SK-N-SH (cell line): ENCODE data around the gene CNTNAP5. TPM values are rescaled to one million over a fixed set of nuclear protein-coding genes. Genes with fewer than 3 reads are reported as not detected.

Source experiments
- CTCF ChIA-PET: fragments of 300-600, 350-600 bp; formaldehyde crosslinking; extraction: SDS; loops from one replicate; lab custom pipeline; 2021; lab: Yijun Ruan, JAX
- POLR2A ChIA-PET: fragments of 350-600 bp; sonication (Branson Sonifier 250); formaldehyde crosslinking; extraction: SDS; loops from one replicate; lab custom pipeline; 2020; ENCODE audit warnings: antibody characterized with exemption, inconsistent platforms; lab: Yijun Ruan, JAX
- DNase-seq: peaks from one replicate; pipeline ENCODE4 v3.0.0; 2012
- H2AFZ ChIP-seq: fragments of 200-600 bp; sonication (generic); 2 replicates; pipeline ENCODE4 v1.8.1; 2016; ENCODE audit warnings: antibody characterized with exemption, mild to moderate bottlenecking, low read depth
- H3F3A ChIP-seq: fragments of 200-600 bp; sonication (generic); replicated peaks from 2 replicates; pipeline ENCODE3; 2016; ENCODE audit warnings: antibody characterized with exemption, mild to moderate bottlenecking; ENCODE audit not compliant: insufficient read depth
- H3K27ac ChIP-seq, 2 experiments: fragments of 200-500 bp in 1 of 2; fragments of 200-600 bp in 1 of 2; sonication (Bioruptor generic) in 1 of 2; sonication (generic), shearing (Covaris generic) in 1 of 2; 2 replicates each; pipeline versions ENCODE4 v1.5.1 to v1.6.1; 2014 to 2016; ENCODE audit warnings: low read depth in 2 of 2, inconsistent platforms in 1 of 2, low read length in 1 of 2, mild to moderate bottlenecking in 1 of 2, mixed read lengths in 1 of 2
- H3K27me3 ChIP-seq: fragments of 200-600 bp; sonication (generic), shearing (Covaris generic); 2 replicates; pipeline ENCODE4 v1.6.1; 2016; ENCODE audit warnings: mixed run types; ENCODE audit not compliant: insufficient read depth
- H3K36me3 ChIP-seq, 2 experiments: fragments of 200-500 bp in 1 of 2; fragments of 200-600 bp in 1 of 2; sonication (Bioruptor generic) in 1 of 2; sonication (generic) in 1 of 2; replicated peaks in 1 of 2; 2 replicates each; pipeline versions ENCODE3 to v1.5.1; 2014 to 2016; ENCODE audit warnings: low read length in 1 of 2, mild to moderate bottlenecking in 1 of 2; ENCODE audit not compliant: insufficient read depth in 2 of 2, control insufficient read depth in 1 of 2
- H3K4me1 ChIP-seq, 2 experiments: fragments of 200-500 bp in 1 of 2; fragments of 200-600 bp in 1 of 2; sonication (Bioruptor generic) in 1 of 2; sonication (generic), shearing (Covaris generic) in 1 of 2; 2 replicates each; pipeline versions ENCODE4 v1.5.1 to v1.6.1; 2014 to 2016; ENCODE audit warnings: low read depth in 1 of 2, low read length in 1 of 2, mixed run types in 1 of 2; ENCODE audit not compliant: insufficient read depth in 2 of 2, control insufficient read depth in 1 of 2
- H3K4me2 ChIP-seq: fragments of 200-600 bp; sonication (generic), shearing (Covaris generic); 2 replicates; pipeline ENCODE4 v1.6.1; 2017; ENCODE audit warnings: mixed run types
- H3K4me3 ChIP-seq, 2 experiments: fragments of 200-500 bp in 1 of 2; fragments of 200-600 bp in 1 of 2; sonication (Bioruptor generic) in 1 of 2; sonication (generic), shearing (Covaris generic) in 1 of 2; 2 replicates each; pipeline versions ENCODE4 v1.5.1 to v1.8.1; 2014 to 2016; ENCODE audit warnings: low read depth in 2 of 2, inconsistent platforms in 1 of 2, low read length in 1 of 2, mild to moderate bottlenecking in 1 of 2, mixed read lengths in 1 of 2, moderate library complexity in 1 of 2
- H3K79me2 ChIP-seq: fragments of 200-600 bp; sonication (generic); 2 replicates; pipeline ENCODE4 v1.8.1; 2017; ENCODE audit warnings: mild to moderate bottlenecking; ENCODE audit not compliant: insufficient read depth
- H3K9ac ChIP-seq: fragments of 200-600 bp; sonication (generic); 2 replicates; pipeline ENCODE4 v1.6.1; 2017; ENCODE audit warnings: mixed run types
- H3K9me2 ChIP-seq: fragments of 200-600 bp; sonication (generic); 2 replicates; pipeline ENCODE4 v1.6.1; 2017; ENCODE audit warnings: mixed run types
- H3K9me3 ChIP-seq: fragments of 200-600 bp; sonication (generic); 2 replicates; pipeline ENCODE4 v1.6.1; 2017; ENCODE audit warnings: mixed run types, mild to moderate bottlenecking, moderate library complexity
- H4K20me1 ChIP-seq: fragments of 200-600 bp; sonication (generic); 2 replicates; pipeline ENCODE4 v1.6.1; 2017; ENCODE audit warnings: mild to moderate bottlenecking, mixed run types; ENCODE audit not compliant: insufficient read depth
- ELF1 ChIP-seq: IDR thresholded peaks from 2 replicates; pipeline ENCODE4 v1.4.0; 2012
- EP300 ChIP-seq, 2 experiments: IDR thresholded peaks; 2 replicates each; pipeline versions ENCODE4 v1.4.0 to v1.6.1; 2012; ENCODE audit warnings: borderline replicate concordance in 1 of 2, low read depth in 1 of 2, low read length in 1 of 2
- EZH2phosphoT487 ChIP-seq: fragments of 200-600 bp; sonication (generic); IDR thresholded peaks from 2 replicates; pipeline ENCODE4 v1.6.1; 2017; ENCODE audit warnings: low read depth, mixed run types, mild to moderate bottlenecking, antibody characterized with exemption, moderate library complexity, borderline replicate concordance
- FOSL2 ChIP-seq: IDR thresholded peaks from 2 replicates; pipeline ENCODE4 v1.4.0; 2012; ENCODE audit warnings: low read depth, mild to moderate bottlenecking, moderate library complexity, borderline replicate concordance
- FOXJ3 ChIP-seq: sonication (generic); formaldehyde crosslinking; IDR thresholded peaks from 2 replicates; pipeline ENCODE4 v1.5.1; 2020; ENCODE audit warnings: mild to moderate bottlenecking, missing genetic modification reagents
- FOXM1 ChIP-seq: IDR thresholded peaks from 2 replicates; pipeline ENCODE4 v1.4.0; 2012; ENCODE audit warnings: low read depth, mild to moderate bottlenecking
- GABPA ChIP-seq: IDR thresholded peaks from 2 replicates; pipeline ENCODE4 v1.4.0; 2012; ENCODE audit warnings: low read depth, mild to moderate bottlenecking
- GATA2 ChIP-seq: sonication (generic); formaldehyde crosslinking; IDR thresholded peaks from 2 replicates; pipeline ENCODE4 v1.5.0; 2020; ENCODE audit warnings: mild to moderate bottlenecking, missing genetic modification reagents
- IRF3 ChIP-seq: fragments of 150-350 bp; IDR thresholded peaks from 2 replicates; pipeline ENCODE4 v1.6.1; 2016; ENCODE audit warnings: mild to moderate bottlenecking, low read depth, low read length
- MEF2A ChIP-seq: IDR thresholded peaks from 2 replicates; pipeline ENCODE4 v1.4.0; 2012; ENCODE audit warnings: low read depth, borderline replicate concordance
- NFIC ChIP-seq: IDR thresholded peaks from 2 replicates; pipeline ENCODE4 v1.4.0; 2012; ENCODE audit warnings: borderline replicate concordance
- PBX3 ChIP-seq: IDR thresholded peaks from 2 replicates; pipeline ENCODE4; 2012
- POLR2AphosphoS5 ChIP-seq: IDR thresholded peaks from 2 replicates; pipeline ENCODE4 v1.6.1; 2012; ENCODE audit warnings: low read depth, low read length
- RCOR1 ChIP-seq: fragments of 150-350 bp; IDR thresholded peaks from 2 replicates; pipeline ENCODE4 v1.6.1; 2017; ENCODE audit warnings: antibody characterized with exemption, low read length
- REST ChIP-seq: IDR thresholded peaks from 2 replicates; pipeline ENCODE4 v1.6.1; 2012; ENCODE audit warnings: mild to moderate bottlenecking, low read depth, low read length, moderate library complexity
- RFX5 ChIP-seq: IDR thresholded peaks from 2 replicates; pipeline ENCODE4 v1.6.1; 2012; ENCODE audit warnings: mild to moderate bottlenecking, improper control_type of control experiment, low read length
- SIN3A ChIP-seq: IDR thresholded peaks from 2 replicates; pipeline ENCODE4 v1.6.1; 2012; ENCODE audit warnings: low read depth, mild to moderate bottlenecking, low read length, moderate library complexity, borderline replicate concordance
- SMC3 ChIP-seq: IDR thresholded peaks from 2 replicates; pipeline ENCODE4 v1.6.1; 2012; ENCODE audit warnings: low read depth, low read length, improper control_type of control experiment
- YY1 ChIP-seq: IDR thresholded peaks from 2 replicates; pipeline ENCODE4 v1.4.0; 2012; ENCODE audit warnings: low read depth, mild to moderate bottlenecking
- WGBS: methylation state at CpG from one replicate; pipeline ENCODE4 v1.1.6; 2017; ENCODE audit warnings: low lambda C conversion rate; 5-methylcytosine and 5-hydroxymethylcytosine counted together
- polyA plus RNA-seq, 3 experiments: library from polyadenylated mRNA; depleted of rRNA; stranded (reverse); fragments of >200 nt; gene quantifications; 2 replicates each; pipeline ENCODE4 v1.2.3, GENCODE V29; 2012

Gene CNTNAP5
- polyA plus RNA-seq, 1 of the 3 experiments (the other 2 are of a cell fraction), result 0.08 TPM

- CTCF ChIA-PET, result no interaction called here
- H3K9ac ChIP-seq, result no peak overlapping the region
- no peaks in the 10 kb centered on the region for H3K9me3 ChIP-seq
- no peaks in the 10 kb centered on the region for H3K27me3 ChIP-seq
- H3K4me1 ChIP-seq, result no peaks in the 10 kb centered on the region
- no peak for DNase-seq
- H3F3A ChIP-seq, result no peaks in the 10 kb centered on the region
- no peak overlapping the region for H3K4me2 ChIP-seq
- TF ChIP-seq IRF3 (no peak), FOXM1 (no peak), NFIC (no peak), EZH2phosphoT487 (no peak), SMC3 (no peak), POLR2AphosphoS5 (no peak), RCOR1 (no peak)
- H2AFZ ChIP-seq, result no peak overlapping the region
- H4K20me1 ChIP-seq, result no peaks in the 10 kb centered on the region
- peaks cover 2% of the 10 kb centered on the region; the same call in 1 of the 2 replicates for H3K9me2 ChIP-seq
- WGBS, result 9% methylated on average over 4 of the region's 4 CpGs
- no peak overlapping the region for H3K4me3 ChIP-seq
- no peaks in the 10 kb centered on the region for H3K79me2 ChIP-seq
- no peak overlapping the region for H3K27ac ChIP-seq
- no peaks in the 10 kb centered on the region for H3K36me3 ChIP-seq
- POLR2A ChIA-PET, result no interaction called here
These were observed 40.5 kb downstream of the CNTNAP5 start for GRCh38 chr2:124065636-124066035.

- H3K9me2 ChIP-seq, result peaks cover 2% of the 10 kb centered on the region; the same call in 1 of the 2 replicates
- H3K4me3 ChIP-seq, result no peak overlapping the region
- no peaks in the 10 kb centered on the region for H3K27me3 ChIP-seq
- no peaks in the 10 kb centered on the region for H3F3A ChIP-seq
- H3K9me3 ChIP-seq, result no peaks in the 10 kb centered on the region
- H3K4me2 ChIP-seq, result no peak overlapping the region
- H3K9ac ChIP-seq, result no peak overlapping the region
- H3K79me2 ChIP-seq, result no peaks in the 10 kb centered on the region
- no peak overlapping the region for H2AFZ ChIP-seq
- no peak for DNase-seq
- POLR2A ChIA-PET, result no interaction called here
- no peak for TF ChIP-seq FOXJ3 (CRISPR knock-in tag)
- TF ChIP-seq PBX3, result no peak
- TF ChIP-seq POLR2AphosphoS5, result no peak
- no peak for TF ChIP-seq FOXM1
- no peak for TF ChIP-seq REST
- no peak for TF ChIP-seq NFIC
- no peak for TF ChIP-seq EP300 (IDR thresholded peaks at IDR 0.05; ENCODE audit: borderline replicate concordance in 1 of 2, low read depth in 1 of 2, low read length in 1 of 2)
- TF ChIP-seq RFX5, result no peak
- TF ChIP-seq IRF3, result no peak
- TF ChIP-seq ELF1, result no peak
- no peak for TF ChIP-seq YY1
- no peak for TF ChIP-seq GATA2 (CRISPR knock-in tag)
- TF ChIP-seq MEF2A, result no peak
- TF ChIP-seq GABPA, result no peak
- no peak for TF ChIP-seq SIN3A
- TF ChIP-seq FOSL2, result no peak
- H4K20me1 ChIP-seq, result no peaks in the 10 kb centered on the region
- no peaks in the 10 kb centered on the region for H3K36me3 ChIP-seq
- no peaks in the 10 kb centered on the region for H3K4me1 ChIP-seq
- H3K27ac ChIP-seq, result no peak overlapping the region
- CTCF ChIA-PET, result no interaction called here
These were observed 41.7 kb downstream of the CNTNAP5 start for GRCh38 chr2:124066776-124067175.
